Calu3 (cell line): ENCODE results near the gene SLC26A9. TPM values are rescaled to one million over a fixed set of nuclear protein-coding genes. Genes with fewer than 3 reads are reported as not detected.
"Not testable (repeated sequence)": the region's sequence is repeated elsewhere in the genome, so short reads cannot be mapped to it uniquely, and the experiment has no call there.

Source experiments
- BruUV-seq: library from RNA; stranded (reverse); fragments of 400-500 nt; replicated peaks from 2 replicates; lab custom pipeline; 2021; lab: Mats Ljungman, UMichigan
- CTCF ChIA-PET: fragments of 300-600 bp; sonication (Branson Sonifier 250); formaldehyde crosslinking; loops from one replicate; lab custom pipeline; 2022; ENCODE audit warnings: antibody characterized with exemption; lab: Charles Lee
- DNase-seq: peaks from one replicate; pipeline ENCODE4 v3.0.0; 2022
- H3K27ac Mint-ChIP-seq: one replicate; pipeline ENCODE4 v1.8.0; 2022; ENCODE audit warnings: mixed read lengths; ENCODE audit not compliant: unreplicated experiment
- H3K27me3 Mint-ChIP-seq: one replicate; pipeline ENCODE4 v1.8.0; 2022; ENCODE audit warnings: mixed read lengths; ENCODE audit not compliant: unreplicated experiment
- H3K36me3 Mint-ChIP-seq: one replicate; pipeline ENCODE4 v1.8.0; 2022; ENCODE audit warnings: mild to moderate bottlenecking, moderate library complexity, mixed read lengths; ENCODE audit not compliant: insufficient read depth, unreplicated experiment
- H3K4me1 Mint-ChIP-seq: one replicate; pipeline ENCODE4 v1.8.0; 2022; ENCODE audit warnings: mild to moderate bottlenecking, low read depth, mixed read lengths; ENCODE audit not compliant: unreplicated experiment
- H3K4me3 Mint-ChIP-seq: one replicate; pipeline ENCODE4 v1.8.0; 2022; ENCODE audit warnings: mild to moderate bottlenecking, low read depth, moderate library complexity, mixed read lengths; ENCODE audit not compliant: unreplicated experiment
- H3K9me3 Mint-ChIP-seq: one replicate; pipeline ENCODE4 v1.8.0; 2022; ENCODE audit warnings: low read depth, mixed read lengths; ENCODE audit not compliant: unreplicated experiment
- CTCF ChIP-seq: fragments of 200-600 bp; IDR thresholded peaks from one replicate; pipeline ENCODE4 v1.8.0; 2022; ENCODE audit warnings: antibody characterized with exemption; ENCODE audit not compliant: unreplicated experiment
- intact Hi-C: fragments of 100-400 bp; cut with micrococcal nuclease; formaldehyde crosslinking; loops from one replicate; pipeline ENCODE4 v1.10.0; 2022; ENCODE audit not compliant: unreplicated experiment
- total RNA-seq: library from RNA; stranded (reverse); gene quantifications from 2 replicates; pipeline ENCODE4 v1.2.3, GENCODE V29; 2022

SLC26A9 gene
- total RNA-seq, 1 experiment from 2014 or later = 7.6 TPM

- intact Hi-C loops, H3K27me3 Mint-ChIP-seq, BruUV-seq, H3K36me3 Mint-ChIP-seq, H3K27ac Mint-ChIP-seq, H3K4me3 Mint-ChIP-seq, H3K4me1 Mint-ChIP-seq, DNase-seq, H3K9me3 Mint-ChIP-seq, CTCF ChIA-PET: not testable (repeated sequence)
Observed at GRCh38 chr1:205889006-205889405, 54.2 kb downstream of the SLC26A9 start.

DNA sequence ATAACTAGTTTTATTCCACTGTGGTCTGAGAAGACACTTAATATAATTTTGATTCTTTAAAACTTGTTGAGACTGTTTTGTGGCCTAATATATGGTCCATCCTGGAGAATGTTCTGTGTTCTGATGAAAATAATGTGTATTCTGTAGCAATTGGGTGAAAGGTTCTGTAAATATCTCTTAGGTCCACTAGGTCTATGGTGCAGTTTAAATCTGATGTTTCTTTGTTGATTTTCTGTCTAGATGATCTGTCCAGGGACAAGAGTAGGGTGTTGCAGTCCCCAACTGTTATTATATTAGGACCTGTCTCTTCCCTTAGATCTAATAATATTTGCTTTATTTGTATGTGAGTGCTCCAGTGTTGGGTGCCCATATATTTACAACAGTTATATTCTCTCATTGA, 59.5 kb downstream of the SLC26A9 start:
- intact Hi-C loops = no loop called here
- Mint-ChIP-seq H3K27me3 (no peaks in the 10 kb centered on the region), H3K9me3 (no peaks in the 10 kb centered on the region), H3K27ac (no peak overlapping the region), H3K4me3 (no peak overlapping the region), H3K4me1 (no peaks in the 10 kb centered on the region), H3K36me3 (no peaks in the 10 kb centered on the region)
- CTCF ChIA-PET = no interaction called here
- no peak for DNase-seq
- TF ChIP-seq CTCF = no peak
- BruUV-seq = no TSS peak

DNA sequence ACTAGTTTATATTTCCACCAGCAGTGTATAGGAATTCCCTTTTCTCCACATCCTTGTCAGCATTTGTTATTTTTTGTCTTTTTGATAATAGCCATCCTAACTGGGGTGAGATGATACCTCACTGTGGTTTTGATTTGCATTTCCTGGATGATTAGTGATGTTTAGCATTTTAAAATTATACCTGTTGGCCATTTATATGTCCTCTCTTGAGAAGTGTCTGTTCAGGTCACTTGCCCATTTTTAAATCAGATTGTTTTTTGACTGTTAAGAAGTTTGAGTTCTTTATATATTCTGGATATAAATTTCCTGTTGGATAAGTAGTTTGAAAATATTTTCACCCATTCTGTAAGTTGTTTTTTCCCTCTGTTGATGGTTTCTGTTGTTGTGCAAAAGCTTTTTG, 62.3 kb downstream of the SLC26A9 start:
- no peak for TF ChIP-seq CTCF
- H3K27me3 Mint-ChIP-seq = peaks cover 14% of the 10 kb centered on the region
- peaks cover 2% of the 10 kb centered on the region for H3K9me3 Mint-ChIP-seq
- DNase-seq = no peak
- no TSS peak for BruUV-seq
- CTCF ChIA-PET = no interaction called here
- no peak overlapping the region for H3K27ac Mint-ChIP-seq
- H3K4me3 Mint-ChIP-seq = no peak overlapping the region
- intact Hi-C loops = no loop called here
- H3K4me1 Mint-ChIP-seq = no peaks in the 10 kb centered on the region
- H3K36me3 Mint-ChIP-seq = no peaks in the 10 kb centered on the region

- Mint-ChIP-seq H3K27me3 (peaks cover 14% of the 10 kb centered on the region), H3K36me3 (no peaks in the 10 kb centered on the region), H3K9me3 (peaks cover 2% of the 10 kb centered on the region), H3K27ac (no peak overlapping the region), H3K4me1 (no peaks in the 10 kb centered on the region), H3K4me3 (no peak overlapping the region)
- no peak for DNase-seq
- no TSS peak for BruUV-seq
- CTCF ChIA-PET = no interaction called here
- no peak for TF ChIP-seq CTCF
- intact Hi-C loops = no loop called here
Observed at GRCh38 chr1:205879974-205880373, 63.3 kb downstream of the SLC26A9 start.

DNA sequence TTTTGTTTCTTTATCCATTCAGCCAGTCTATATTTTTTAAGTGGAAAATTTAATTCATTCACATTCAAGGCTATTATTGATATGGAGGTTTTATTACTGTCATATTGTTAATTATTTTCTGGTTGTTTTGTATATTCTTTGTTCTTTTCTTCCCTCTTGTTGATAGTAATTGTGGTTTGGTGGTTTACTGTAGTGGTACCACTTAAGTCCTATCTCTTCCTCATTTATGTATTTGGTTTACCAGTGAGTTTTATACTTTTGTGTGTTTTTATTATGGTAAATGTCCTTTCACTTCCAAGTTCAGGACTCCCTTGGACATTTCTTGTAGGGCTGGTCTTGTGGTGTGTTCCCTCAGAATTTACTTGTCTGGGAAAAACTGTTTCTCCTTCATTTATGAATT, 65.2 kb downstream of the SLC26A9 start:
- CTCF ChIA-PET = no interaction called here
- DNase-seq = no peak
- intact Hi-C loops = no loop called here
- H3K36me3 Mint-ChIP-seq = no peaks in the 10 kb centered on the region
- H3K4me3 Mint-ChIP-seq = no peak overlapping the region
- H3K4me1 Mint-ChIP-seq = no peaks in the 10 kb centered on the region
- TF ChIP-seq CTCF = no peak
- H3K27ac Mint-ChIP-seq = no peak overlapping the region
- H3K27me3 Mint-ChIP-seq = peaks cover 14% of the 10 kb centered on the region
- no TSS peak for BruUV-seq
- peaks cover 2% of the 10 kb centered on the region for H3K9me3 Mint-ChIP-seq

DNA sequence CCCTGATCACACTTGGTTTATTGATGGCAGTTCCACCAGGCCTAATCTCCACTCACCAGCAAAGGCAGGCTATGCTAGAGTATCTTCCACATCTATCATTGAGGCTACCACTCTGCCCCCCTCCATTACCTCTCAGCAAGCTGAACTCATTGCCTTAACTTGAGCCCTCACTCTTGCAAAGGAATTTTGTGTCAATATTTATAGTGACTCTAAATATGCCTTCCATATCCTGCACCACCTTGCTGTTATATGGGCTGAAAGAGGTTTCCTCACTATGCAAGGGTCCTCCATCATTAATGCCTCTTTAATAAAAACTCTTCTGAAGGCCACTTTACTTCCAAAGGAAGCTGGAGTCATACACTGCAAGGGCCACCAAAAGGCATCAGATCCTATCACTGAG, 70.1 kb downstream of the SLC26A9 start:
- CTCF ChIA-PET, H3K9me3 Mint-ChIP-seq, H3K27ac Mint-ChIP-seq, BruUV-seq, H3K4me1 Mint-ChIP-seq, DNase-seq, H3K27me3 Mint-ChIP-seq, H3K36me3 Mint-ChIP-seq, intact Hi-C loops, H3K4me3 Mint-ChIP-seq: not testable (repeated sequence)
